Hepatic stellate cell (primary cell): Measurements from ENCODE around the gene MYO10.
"Not testable (repeated sequence)": the region's sequence is repeated elsewhere in the genome, so short reads cannot be mapped to it uniquely, and the experiment has no call there.

Experiments used
- DNase-seq: peaks from one replicate; pipeline ENCODE4 v3.0.0; 2011; ENCODE audit warnings: low spot score

Gene MYO10

DNA sequence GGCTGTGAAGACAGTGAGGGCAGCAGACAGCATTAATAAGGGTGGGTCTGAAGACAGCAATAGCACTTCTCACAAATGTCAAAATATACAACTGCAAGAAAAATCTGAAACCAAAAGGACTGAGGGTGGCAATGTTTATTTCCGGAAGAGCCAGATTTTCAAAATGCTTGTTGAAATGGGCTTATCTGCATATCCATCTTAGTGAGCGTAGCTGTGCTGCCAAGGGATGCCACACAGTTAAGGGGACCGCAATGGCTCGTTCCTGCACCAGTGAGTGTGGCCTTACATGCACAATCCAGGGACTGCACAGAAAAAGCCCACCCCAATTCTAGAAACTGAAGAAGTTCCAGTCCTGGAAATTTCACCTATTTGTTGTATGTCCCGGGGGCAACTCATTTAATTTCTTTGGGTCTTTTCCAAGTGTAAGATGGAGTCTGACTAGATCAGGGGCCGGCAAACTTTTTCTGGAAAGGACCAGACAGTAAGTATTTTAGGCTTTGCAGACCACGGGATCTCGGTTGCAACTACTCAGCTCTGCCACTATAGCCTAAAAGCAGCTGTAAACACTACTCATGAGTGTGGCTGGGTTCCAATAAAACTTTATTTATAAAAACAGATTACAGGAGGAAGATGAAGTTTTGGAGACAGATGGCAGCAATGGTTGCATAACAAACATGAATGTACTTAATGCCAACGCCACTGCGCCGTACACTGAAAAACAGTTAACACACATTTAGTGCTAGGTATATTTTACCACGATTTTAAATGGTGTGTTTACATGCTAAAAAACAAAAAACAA lies 154.1 kb downstream of the MYO10 start:
- DNase-seq: no peak

DNA sequence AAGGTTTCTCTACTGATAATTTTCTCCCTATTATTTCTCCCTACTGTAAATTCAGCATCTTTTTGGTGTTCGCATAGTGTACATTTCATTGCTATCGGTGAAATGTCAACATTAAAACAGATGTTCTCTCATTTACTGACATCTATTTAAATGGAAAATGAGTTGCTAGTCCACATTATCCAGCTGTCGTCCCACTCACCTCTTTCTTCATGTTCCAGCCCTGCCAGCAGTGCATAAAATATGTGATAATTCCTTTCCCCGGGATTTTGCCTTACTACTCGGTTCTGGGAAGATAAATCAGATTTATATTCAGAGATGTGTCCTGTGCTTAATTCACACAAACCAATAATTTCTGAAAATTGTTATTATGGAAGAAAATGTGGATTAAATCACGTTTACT lies 155.8 kb downstream of the MYO10 start:
- no peak for DNase-seq

DNA sequence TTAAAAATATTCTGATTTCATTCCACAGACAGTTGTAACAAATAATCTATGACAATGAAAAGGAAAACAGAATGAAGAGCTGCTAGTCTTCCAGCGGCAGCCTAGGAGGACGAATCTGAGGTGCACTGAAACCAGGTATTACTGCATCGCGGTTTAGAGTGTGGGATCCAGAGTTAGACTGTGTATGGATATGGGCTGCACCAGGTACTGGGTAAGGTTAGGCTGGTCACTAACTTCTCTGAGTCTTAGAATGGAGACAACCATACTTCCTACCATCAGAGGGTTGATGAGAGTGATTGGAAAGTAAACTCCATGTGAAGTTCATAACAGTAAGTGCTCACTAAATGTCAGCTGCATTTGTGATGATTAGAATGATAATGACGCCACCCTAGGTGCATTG lies 158.7 kb downstream of the MYO10 start:
- DNase-seq: no peak

DNA sequence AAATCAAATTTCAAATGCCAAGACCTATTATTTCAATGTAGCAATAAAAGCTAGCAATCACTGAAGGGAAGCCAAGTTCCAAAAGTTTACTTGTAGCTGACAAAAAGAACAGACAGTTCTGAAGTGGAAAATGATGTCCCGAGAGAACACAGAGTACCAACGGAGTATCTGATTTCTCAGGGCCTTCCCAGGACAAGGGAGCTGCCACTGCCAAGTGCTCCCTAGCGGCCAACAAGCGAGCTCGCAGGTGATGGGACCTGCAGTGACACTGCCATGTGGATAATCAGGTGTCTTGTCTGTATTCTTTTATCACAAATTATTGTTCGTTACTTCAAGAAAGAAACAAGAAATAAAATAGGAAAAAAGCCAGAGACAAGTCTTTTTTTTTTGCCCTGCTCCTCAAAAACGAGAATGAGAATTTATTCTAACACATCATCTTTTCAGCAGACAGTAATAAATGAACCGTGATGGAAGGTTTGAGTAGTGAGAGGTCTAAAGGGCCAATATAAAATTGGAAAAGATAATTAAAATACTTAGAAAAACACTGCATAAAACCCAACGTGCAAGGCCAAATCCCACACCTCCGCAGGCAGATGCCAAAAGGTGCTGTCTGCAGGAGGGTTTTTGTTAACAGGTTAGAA lies 159.4 kb downstream of the MYO10 start:
- DNase-seq: no peak

DNA sequence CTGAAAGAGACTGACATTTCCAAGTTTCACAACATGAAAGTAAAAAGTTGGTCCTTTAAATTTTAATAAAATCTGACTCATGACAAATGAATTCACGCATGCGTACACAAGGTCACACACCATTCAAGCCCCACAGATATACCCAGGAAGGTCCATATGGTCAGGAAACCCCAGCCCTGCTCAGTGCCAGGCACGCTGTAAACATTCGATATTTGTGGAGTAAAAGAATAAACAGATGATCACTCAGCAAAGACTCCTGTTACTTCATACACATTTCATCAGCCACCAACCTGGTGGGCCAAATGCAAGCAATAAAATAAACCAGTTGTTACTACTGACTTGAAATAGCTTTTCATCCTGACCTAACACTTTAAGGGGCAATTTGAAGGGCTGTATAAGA lies 161.3 kb downstream of the MYO10 start:
- DNase-seq: no peak

DNA sequence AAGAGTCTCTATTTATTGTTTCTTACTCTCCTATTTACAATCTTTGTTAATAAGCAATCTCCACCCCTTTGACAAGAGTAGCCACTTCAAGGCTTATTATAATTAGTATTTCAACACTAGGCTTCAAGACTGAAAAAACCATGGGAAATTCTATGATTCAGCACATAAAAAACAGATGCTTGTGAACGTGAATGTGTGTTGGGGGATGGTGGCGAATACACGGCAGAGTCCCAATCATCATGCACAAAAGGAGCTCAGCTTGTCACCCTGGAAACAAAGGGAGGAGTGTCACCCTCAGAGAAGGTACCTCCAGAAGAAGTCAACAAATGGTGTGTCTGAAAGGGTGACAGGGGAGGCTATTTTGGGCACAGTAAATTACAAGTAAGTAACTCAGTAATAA lies 162.1 kb downstream of the MYO10 start:
- no peak for DNase-seq

DNA sequence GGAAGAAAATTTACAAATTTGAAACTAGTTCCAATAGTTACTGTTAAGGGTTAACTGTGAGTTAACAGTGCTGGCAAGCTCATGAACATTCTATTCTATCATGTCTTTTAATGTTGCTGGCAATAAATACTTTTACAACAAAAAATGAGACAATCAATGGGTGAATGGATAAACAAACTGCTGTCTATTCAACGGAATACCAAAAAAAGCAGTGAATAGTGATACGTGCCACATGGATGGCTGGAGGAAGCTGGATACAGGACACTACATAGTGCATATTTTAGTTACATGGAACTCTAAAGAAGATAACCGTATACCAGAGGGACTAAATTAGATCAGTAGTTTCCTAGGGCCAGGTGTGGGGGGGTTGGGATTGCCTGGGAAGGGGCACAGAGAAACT lies 163.5 kb downstream of the MYO10 start:
- no peak for DNase-seq

DNA sequence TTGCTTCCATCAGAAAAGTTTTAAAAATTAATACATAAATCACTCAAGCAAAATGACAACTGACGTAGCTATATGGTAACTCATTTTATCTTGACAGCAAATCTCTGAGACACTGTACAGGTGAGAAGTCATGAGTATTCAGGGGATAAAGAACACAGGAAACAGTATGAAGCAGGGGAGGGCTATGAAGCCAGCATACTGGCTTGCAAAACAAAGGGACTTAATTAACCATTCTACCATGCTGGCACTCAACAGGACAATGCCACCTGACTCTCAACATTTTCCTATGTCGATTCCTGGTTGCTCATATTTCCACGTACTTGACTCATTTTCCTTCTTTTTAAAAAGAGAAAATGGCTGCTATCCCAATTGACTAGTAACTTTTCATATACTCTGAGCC lies 167.9 kb downstream of the MYO10 start:
- no peak for DNase-seq

DNA sequence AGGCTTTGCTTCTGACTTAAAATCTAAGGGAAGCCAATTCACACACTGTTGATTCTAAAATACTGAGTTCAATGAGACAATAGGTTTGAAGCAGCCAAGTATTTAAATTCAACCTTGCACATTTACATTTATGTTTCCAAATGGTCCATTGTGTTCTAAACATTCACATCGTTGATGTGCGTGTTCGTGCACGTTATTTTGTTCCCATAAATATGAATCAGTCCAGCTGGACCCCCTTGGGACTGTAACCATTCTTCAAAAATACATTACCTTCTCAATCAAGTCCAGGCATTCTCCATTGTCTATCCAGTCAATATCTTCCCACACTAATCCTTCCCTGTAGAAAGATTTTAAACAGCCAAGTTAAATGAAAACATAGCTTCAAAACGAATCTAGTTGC lies 172.9 kb downstream of the MYO10 start:
- no peak for DNase-seq

DNA sequence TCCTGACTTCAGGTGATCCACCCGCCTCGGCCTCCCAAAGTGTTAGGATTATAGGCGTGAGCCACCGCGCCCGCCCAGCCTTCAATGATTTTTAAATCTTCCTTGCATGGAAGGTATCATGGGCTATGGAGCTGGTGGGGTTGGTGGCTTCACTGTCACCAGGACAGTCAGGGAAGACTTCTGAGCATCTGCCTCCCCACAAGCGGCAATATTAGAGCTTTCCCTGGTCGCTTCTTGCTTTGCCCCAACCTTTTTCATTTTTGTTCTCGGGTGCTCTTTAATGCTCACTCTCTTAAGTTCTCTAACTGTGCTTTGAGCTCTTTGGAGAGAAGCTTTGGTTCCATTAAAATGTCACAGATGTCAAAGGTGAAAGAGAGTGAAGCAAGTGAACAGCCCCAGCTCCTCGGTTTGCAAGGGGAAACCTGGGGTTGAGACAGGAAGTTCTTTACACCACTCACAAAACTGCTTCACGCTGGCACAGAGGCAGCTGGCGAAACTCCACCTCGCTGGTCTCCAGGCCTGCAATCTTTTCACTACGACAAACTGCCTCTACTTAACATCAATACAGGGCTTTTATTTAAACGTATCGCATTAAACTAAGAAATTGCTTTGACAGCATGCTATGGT lies 176.8 kb downstream of the MYO10 start:
- DNase-seq: no peak

DNA sequence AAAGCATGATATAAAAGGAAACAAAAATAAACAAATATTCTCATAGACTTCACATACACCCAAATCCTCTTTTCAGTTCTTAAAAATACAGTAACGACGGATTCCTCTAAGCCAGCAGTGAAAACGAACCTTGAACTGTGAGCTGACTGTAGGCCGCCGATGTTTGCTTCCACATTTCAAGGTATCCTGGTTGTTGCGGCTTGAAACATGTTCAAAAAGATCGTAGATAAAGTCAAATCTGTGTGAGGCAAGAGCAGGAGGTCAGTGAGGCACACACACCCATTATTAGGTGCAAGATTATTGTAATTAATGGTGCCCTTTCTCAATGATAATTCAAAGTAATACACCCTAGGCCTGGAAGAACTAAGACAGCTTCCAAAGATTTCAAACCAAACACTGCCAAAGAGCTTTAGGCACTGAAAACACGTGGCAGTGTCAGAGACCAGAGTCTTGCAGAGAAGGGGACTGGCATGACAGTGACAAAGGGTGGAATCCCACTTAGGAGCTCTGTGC lies 178.0 kb downstream of the MYO10 start:
- DNase-seq: no peak

DNA sequence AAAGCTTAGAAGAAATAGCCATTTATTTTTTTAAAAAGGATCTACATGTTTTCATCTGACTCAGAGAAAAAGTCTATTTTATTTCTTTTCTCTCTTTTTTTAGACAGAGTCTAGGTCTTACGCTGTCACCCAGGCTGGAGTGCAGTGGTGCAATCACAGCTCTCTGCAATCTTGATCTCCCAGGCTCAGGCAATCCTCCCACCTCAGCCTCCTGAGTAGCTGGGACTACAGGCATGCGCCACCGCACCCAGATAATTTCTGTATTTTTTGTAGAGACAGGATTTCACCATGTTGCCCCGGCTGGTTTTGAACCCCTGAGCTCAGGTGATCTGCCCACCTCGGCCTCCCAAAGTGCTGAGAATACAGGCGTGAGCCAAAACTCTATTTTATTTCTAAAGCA lies 178.5 kb downstream of the MYO10 start:
- not testable (repeated sequence) for DNase-seq

DNA sequence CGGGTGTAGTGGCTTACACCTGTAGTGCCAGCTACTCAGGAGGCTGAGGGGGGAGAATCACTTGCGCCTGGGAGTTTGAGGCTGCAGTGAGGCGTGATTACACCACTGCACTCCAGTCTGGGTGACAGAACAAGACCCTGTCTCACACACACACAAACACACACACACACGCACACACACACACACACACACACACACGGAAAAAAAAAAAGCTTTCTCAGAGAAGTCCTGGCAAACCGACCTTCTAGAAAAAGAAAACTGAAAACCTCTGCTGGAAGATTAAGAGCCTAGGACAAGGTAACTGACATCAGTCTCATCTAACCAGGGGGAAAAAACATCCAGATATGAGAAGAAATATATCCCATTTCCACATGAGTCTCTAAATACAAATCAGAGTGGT lies 178.9 kb downstream of the MYO10 start:
- no peak for DNase-seq

DNA sequence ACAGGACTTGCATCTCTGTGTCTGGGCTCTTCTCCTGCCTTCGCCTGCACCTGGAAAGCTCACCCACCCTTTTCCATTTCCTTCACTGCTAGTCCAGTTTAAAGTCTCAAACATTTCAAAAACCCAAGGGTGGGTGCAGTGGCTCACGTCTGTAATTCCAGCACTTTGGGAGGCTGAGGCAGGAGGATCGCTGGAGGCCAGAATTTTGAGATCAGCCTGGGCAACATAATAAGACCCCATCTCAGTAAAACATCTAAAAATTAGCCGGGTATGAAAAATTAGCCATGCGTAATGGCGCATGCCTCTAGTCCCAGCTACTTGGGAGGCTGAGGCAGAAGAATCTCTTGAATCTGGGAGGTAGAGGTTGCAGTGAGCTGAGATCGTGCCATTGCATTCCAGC lies 179.4 kb downstream of the MYO10 start:
- DNase-seq: no peak

DNA sequence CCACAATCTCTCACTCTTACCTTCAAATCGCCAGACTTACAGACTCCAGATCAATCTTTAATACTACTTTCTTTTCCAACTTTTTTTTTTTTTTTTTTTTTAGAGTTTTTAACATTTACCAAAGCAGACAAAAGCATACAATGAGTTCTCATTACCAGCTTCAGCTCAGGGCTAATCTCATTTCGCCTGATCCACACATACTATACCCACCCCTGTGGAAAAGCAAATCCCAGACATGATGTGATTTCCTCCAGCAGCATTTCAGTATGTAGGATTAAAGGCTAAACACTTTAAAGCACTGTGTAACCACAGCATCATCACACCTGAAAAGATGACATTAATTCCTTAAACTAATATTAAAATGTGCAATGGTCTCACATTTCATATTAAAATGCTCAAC lies 180.4 kb downstream of the MYO10 start:
- DNase-seq: no peak

DNA sequence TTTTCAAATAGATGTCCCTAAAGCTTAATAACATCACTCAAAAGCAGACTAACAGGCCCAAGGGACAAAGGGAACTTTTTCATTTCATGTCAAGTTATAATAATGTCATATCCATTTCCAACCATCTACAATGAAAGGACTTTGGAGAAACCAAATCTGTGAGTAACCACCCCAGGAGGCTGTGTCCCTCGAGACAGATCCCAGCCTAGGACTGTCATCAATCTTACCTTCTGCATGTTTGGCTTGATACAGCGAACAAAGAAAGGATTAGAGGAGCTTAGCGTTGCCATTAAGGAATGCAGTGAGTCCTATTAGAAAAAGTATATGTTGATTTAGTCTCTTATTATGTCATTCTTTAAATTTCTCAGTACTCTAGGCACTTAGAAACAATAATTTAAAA lies 181.5 kb downstream of the MYO10 start:
- no peak for DNase-seq

DNA sequence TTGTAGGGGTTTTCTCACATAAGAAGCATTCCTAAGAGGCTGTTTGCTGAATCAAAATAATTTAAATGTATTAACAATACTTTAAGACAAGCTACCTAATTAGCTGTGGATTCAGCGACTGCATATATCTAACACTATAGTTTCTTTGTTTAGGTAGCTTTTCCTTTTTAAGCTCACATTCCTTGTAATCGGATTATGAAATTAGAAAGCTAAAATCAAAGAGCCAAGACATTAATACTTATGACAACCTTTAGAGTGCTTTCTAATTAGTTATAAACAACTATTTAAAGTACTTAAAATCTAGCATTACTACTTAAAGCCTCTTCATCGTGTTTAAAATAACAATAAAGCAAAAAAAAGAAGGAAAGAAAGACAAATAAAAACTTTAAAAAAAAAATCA lies 182.0 kb downstream of the MYO10 start:
- no peak for DNase-seq

DNA sequence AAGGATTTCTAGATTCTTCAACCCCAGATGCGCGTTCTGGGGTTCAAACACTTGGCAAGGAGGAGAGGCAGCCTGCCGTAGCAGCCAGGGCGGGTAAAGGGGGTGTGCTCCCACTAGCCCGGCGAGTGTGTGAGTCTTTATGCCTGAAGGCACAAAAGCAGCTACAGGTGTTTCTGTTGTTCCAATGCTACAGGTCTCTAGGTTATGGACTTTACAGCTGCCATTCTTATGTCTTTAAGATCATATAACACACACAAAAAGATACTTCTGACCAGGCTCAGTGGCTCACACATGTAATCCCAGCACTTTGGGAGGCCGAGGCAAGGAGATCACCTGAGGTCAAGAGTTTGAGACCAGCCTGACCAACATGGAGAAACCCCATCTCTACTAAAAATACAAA lies 185.6 kb downstream of the MYO10 start:
- DNase-seq: no peak

DNA sequence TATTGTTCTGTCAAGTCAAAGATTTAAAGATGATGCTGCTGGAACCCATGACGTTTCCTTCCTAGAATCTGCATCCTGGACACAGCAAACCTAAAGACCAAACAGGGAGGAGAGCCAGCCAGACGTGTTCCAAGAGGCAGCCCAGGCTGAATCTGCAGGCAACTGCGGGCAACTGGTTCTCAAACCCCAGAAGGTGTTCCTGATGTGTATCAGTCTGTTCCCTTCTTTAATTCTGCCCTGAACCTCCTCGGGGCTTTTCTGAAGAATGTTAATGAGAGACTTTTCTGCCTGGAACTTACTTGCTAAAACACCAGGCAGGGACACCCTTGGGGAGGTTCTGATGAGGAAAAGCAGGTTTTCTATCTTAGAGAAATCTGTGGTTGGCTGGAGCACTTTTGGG lies 186.5 kb downstream of the MYO10 start:
- DNase-seq: no peak

DNA sequence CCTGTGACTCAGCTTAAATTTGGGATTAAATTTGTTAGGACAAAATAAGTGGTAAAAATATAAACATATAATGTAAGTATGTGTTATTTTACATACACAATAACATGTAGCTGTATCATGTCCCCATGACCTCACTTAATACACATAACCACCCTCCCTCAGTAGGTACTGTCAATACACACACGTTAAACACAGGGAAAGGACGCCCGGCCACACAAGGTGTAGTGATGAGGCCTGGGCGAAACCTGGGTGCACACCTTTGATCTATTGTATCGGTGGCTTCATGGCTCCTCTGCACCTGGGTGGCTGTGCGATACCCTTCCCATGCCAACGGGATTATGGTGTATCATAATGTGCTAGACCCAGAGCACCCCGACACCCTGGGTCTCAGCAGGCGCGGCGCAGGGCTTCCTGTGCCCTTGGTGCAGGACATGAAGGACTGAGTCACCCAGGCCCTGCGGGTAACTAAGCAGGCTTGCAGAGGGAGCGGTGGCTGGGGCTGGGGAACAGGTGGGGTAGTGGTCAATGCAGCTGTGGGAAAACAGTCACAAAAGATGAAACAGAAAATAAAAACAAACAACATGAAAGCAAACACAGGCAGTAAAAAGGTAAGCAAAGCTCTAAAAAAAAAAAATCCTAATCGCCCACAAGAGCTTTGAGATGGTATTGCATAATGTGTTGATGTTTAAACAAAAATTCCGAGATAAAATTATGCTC lies 191.8 kb downstream of the MYO10 start:
- DNase-seq: no peak

DNA sequence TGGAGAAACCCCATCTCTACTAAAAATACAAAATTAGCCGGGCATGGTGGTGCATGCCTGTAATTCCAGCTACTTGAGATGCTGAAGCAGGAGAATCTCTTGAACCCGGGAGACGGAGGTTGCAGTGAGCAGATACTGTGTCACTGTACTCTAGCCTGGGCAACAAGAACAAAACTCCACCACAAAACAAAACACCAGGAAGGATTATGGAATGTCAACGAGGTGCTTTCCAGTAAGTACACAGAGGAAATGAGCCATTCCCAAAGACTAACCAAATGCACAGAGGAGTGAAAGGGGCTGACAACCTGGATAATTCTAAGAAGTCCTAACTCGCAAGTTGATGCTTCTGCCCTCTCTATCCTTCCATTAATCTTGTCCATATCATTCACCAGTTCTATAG lies 193.2 kb downstream of the MYO10 start:
- no peak for DNase-seq

DNA sequence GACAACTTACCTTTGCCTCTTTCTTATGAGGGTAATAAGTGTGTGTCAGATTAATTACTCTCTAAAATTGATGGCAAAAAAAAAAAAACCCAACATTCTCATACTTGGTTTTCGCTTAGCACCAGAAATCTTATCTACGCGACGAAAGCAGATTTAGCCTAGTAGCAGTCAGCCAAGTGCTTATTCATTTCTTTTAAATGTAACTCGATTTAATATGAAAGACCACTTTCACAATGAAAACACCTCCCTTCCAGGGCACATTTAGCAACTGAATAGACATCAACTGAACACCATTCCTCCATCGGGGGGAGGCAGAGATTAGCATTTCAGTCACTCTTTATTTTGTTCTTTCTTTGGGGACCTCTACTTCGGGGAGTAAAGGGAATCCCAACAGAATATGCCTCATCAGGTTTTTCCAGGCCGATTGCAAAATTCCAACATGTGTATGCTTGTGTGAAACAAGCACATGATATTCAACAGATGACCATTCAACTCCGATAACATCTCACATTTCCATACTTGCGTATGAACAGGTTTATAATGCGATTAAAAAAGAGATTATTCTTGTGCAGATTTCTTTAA lies 195.2 kb downstream of the MYO10 start:
- DNase-seq: no peak
